ENCODE results near the gene PHF21B. TPM values are rescaled to one million over a fixed set of nuclear protein-coding genes. Genes with fewer than 3 reads are reported as not detected.
"Not testable (repeated sequence)": the region's sequence is repeated elsewhere in the genome, so short reads cannot be mapped to it uniquely, and the experiment has no call there.

Gene PHF21B
- total RNA-seq, 1 donor from 2014 or later: not detected

DNA sequence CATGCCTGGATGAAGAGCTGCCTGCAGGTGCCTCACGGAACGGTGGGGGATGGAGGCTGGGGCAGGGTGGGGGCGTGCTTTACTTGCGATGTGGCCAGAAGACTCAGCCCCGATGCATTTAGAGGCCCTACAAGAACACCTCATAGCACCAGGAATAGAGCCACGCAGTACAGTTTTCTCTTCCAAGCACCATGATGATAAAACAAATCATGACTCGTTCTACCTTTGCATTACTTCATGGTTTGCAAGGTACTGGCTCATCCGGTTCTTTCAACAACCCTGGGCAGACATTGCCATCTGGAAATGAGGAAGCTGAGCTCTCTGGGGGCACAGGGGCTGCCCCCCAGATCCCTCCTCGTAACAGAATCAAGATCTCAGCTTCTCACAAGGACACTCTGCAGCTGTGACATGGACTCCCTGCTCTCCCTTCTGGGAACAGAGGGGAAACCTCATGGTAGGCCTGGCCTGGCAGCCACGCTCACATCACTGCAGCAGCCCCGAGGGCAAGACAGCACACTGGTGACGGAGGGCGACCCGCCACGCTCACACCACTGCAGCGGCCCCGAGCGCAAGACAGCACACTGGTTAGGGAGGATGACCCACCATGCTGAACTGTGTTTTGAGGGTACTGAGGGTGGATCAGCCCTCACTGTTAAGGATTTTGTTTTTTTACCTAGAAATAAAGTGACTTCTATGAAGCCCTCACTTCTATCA lies 46.9 kb downstream of the PHF21B start:
- Histone ChIP-seq H3K4me3 (no peak overlapping the region), H3K27me3 (no peaks in the 10 kb centered on the region), H3K27ac (no peak overlapping the region), H3K4me1 (no peaks in the 10 kb centered on the region), H3K9me3 (no peaks in the 10 kb centered on the region), H3K36me3 (no peaks in the 10 kb centered on the region)
- intact Hi-C loops (cut with DNase I): no loop called here
- TF ChIP-seq, protein P1, sequence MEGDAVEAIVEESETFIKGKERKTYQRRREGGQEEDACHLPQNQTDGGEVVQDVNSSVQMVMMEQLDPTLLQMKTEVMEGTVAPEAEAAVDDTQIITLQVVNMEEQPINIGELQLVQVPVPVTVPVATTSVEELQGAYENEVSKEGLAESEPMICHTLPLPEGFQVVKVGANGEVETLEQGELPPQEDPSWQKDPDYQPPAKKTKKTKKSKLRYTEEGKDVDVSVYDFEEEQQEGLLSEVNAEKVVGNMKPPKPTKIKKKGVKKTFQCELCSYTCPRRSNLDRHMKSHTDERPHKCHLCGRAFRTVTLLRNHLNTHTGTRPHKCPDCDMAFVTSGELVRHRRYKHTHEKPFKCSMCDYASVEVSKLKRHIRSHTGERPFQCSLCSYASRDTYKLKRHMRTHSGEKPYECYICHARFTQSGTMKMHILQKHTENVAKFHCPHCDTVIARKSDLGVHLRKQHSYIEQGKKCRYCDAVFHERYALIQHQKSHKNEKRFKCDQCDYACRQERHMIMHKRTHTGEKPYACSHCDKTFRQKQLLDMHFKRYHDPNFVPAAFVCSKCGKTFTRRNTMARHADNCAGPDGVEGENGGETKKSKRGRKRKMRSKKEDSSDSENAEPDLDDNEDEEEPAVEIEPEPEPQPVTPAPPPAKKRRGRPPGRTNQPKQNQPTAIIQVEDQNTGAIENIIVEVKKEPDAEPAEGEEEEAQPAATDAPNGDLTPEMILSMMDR (IDR thresholded peaks at IDR 0.05): no peak
- DNase-seq (ENCODE audit: low spot score in 2 of 2): no peak

DNA sequence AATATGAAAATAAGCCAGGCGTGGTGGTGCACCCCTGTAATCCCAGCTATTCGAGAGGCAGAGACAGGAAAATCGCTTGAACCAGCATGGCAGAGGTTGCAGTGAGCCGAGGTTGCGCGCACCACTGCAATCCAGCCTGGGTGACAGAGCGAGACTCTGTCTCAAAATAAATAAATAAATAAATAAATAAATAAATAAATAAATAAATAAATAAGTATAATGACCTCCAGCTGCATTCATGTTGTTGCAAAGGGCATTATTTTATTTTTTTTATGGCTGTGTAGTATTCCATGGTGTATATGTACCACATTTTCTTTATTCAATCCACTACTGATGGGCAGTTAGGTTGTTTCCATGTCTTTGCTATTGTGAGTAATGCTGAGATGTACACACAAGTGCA lies 48.1 kb downstream of the PHF21B start:
- H3K4me1 ChIP-seq; H3K9me3 ChIP-seq; DNase-seq (ENCODE audit: low spot score in 2 of 2); intact Hi-C loops (cut with DNase I); H3K4me3 ChIP-seq; H3K27ac ChIP-seq; H3K27me3 ChIP-seq; H3K36me3 ChIP-seq: not testable (repeated sequence)

DNA sequence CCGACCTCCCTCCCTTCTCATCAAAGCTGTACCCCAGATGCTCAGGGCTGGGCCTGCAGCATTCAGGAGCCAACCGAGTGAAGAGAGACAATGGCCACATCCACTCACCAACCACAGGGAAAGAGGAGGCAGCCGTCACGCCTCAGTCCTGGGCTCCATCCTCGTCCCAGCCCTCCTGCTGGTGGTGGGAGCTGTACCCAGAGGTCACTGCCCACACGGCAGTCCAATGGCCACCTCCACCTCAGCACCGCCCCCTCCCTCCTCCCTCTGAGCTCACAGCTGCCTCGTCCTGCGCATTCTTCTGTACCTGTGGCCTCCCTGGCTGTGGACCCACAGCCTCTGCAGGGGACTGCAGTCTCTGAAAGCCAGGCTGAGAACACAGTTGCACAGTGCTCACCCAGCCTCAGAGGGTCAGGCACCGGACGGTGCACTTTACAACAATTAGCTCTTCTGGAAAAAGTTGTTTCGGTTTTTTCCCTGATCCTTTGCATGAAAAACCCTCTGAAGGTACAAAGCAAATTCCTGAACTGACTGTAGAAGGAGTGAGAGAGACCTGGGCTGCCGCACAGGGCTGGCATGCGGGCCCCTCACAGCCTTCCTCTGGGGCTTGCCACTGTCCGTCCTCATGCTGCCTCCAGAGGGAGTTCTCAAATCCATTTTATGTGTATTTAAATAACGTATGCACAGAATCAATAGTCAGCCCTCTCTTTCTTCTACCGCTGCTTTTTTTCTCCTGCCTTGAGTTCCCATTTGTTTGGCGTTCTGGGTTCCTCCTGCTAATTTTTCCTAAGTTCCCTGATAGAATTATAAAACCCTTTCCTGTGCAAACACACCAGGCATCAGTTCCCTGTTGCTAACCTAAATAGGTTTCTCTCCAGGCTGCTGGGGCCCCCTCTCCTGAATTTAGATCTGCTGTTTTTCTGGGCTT lies 52.7 kb downstream of the PHF21B start:
- intact Hi-C loops (cut with DNase I): no loop called here
- no peak overlapping the region for H3K4me3 ChIP-seq
- TF ChIP-seq, protein P1 (IDR thresholded peaks at IDR 0.05): no peak
- H3K4me1 ChIP-seq: no peaks in the 10 kb centered on the region
- no peaks in the 10 kb centered on the region for H3K36me3 ChIP-seq
- H3K27me3 ChIP-seq: no peaks in the 10 kb centered on the region
- DNase-seq (ENCODE audit: low spot score in 2 of 2): no peak
- no peaks in the 10 kb centered on the region for H3K9me3 ChIP-seq
- H3K27ac ChIP-seq: no peak overlapping the region

DNA sequence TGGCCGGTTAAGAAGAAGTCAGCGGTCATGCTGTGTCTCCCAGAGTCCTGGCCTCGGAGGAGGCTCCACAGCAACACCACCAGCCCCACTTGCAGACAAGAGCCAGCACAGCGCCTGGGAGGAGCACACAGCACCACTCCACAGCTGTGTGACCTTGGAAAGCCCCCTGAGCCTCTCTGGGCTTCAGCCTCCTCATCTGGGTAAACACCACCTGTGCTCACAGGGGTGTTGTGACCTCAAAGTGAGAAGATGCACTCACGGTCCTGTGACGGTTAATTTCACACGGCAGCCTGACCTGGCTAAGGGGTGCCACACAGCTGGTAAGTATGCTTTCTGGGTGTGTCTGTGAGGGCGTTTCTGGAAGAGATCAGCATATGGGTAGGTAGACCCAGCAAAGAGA lies 54.7 kb downstream of the PHF21B start:
- no peaks in the 10 kb centered on the region for H3K36me3 ChIP-seq
- TF ChIP-seq, protein P1 (IDR thresholded peaks at IDR 0.05): no peak
- H3K27me3 ChIP-seq: no peaks in the 10 kb centered on the region
- DNase-seq (ENCODE audit: low spot score in 2 of 2): no peak
- H3K4me3 ChIP-seq: no peak overlapping the region
- no peaks in the 10 kb centered on the region for H3K4me1 ChIP-seq
- no peak overlapping the region for H3K27ac ChIP-seq
- H3K9me3 ChIP-seq: no peaks in the 10 kb centered on the region
- intact Hi-C loops (cut with DNase I): no loop called here

DNA sequence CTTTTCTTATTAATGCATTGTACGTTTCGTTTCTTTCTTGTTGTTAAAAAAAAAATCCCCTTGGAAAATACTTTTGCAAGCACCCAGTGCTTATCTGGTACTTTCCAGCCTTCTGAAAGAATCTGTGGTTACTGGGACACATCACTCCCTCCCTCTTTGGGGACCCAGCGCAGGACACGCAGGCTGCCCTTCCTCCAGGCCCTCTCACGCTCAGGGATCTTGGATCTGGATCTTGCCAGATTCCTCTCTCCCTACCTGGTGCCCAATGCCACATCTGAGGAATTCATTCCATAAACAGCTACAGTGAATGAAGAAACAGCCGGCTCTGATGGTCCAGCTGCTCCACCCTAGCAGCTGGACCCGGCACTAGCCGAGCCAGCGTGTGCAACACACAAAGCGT lies 55.7 kb downstream of the PHF21B start:
- intact Hi-C loops (cut with DNase I): no loop called here
- no peaks in the 10 kb centered on the region for H3K27me3 ChIP-seq
- H3K4me1 ChIP-seq: no peaks in the 10 kb centered on the region

More for the DNA sequence above, 55.7 kb downstream of the PHF21B start:
- TF ChIP-seq, protein P1 (IDR thresholded peaks at IDR 0.05): no peak
- Histone ChIP-seq H3K27ac (no peak overlapping the region), H3K4me3 (no peak overlapping the region), H3K9me3 (no peaks in the 10 kb centered on the region), H3K36me3 (no peaks in the 10 kb centered on the region)
- DNase-seq (ENCODE audit: low spot score in 2 of 2): no peak
